Heart left ventricle (tissue), 16 donors: ENCODE measurements around the gene PDCD4. TPM values are rescaled to one million over a fixed set of nuclear protein-coding genes. Genes with fewer than 3 reads are reported as not detected.

Experiments used
- ATAC-seq, 4 donors: fragments of 200-7000 bp; cut with Tn5 transposase; one replicate each; pipeline ENCODE4 v1.9.1; 2020 to 2022; ENCODE audit warnings: moderate library complexity in 4 of 4, mild to moderate bottlenecking in 3 of 4, moderate number of reproducible peaks in 1 of 4
- DNase-seq, 5 donors: peaks; one replicate each; pipeline ENCODE4 v3.0.0-alpha.2; 2020
- H3K27ac ChIP-seq, 12 donors: fragments of 200-600 bp; sonication (generic) in 4 of 12; one replicate each; pipeline versions ENCODE4 v1.5.0 to v1.8.0; 2016 to 2022; ENCODE audit warnings: mild to moderate bottlenecking in 2 of 12
- H3K27me3 ChIP-seq, 9 donors: fragments of 200-600 bp; sonication (generic) in 2 of 9; one replicate each; pipeline versions ENCODE4 v1.5.1 to v1.8.0; 2016 to 2022; ENCODE audit warnings: mild to moderate bottlenecking in 3 of 9
- H3K36me3 ChIP-seq, 9 donors: fragments of 200-600 bp; sonication (generic) in 2 of 9; one replicate each; pipeline versions ENCODE4 v1.5.0 to v1.8.0; 2018 to 2022; ENCODE audit warnings: mild to moderate bottlenecking in 2 of 9
- H3K4me1 ChIP-seq, 12 donors: fragments of 200-600 bp; sonication (generic) in 4 of 12; one replicate each; pipeline versions ENCODE4 v1.5.0 to v1.8.0; 2016 to 2022; ENCODE audit warnings: mild to moderate bottlenecking in 3 of 12
- H3K4me3 ChIP-seq, 12 donors: fragments of 200-600 bp; sonication (generic) in 4 of 12; one replicate each; pipeline versions ENCODE4 v1.5.0 to v1.8.0; 2017 to 2022; ENCODE audit warnings: mild to moderate bottlenecking in 9 of 12, moderate library complexity in 4 of 12
- H3K9me3 ChIP-seq, 12 donors: fragments of 200-600 bp; sonication (generic) in 4 of 12; one replicate each; pipeline versions ENCODE4 v1.5.0 to v1.8.0; 2016 to 2022; ENCODE audit warnings: mild to moderate bottlenecking in 1 of 12
- POLR2A ChIP-seq, 2 donors: fragments of 450-650 bp; IDR thresholded peaks; one replicate each; pipeline ENCODE4 v1.6.1; 2017; ENCODE audit warnings: antibody characterized with exemption in 2 of 2, mild to moderate bottlenecking in 2 of 2, moderate library complexity in 2 of 2
- WGBS, 4 donors: extraction: QIAGEN DNeasy Blood & Tissue Kit in 2 of 4; methylation state at CpG; one replicate each; pipeline versions ENCODE4 v1.1.5 to v1.1.7; 2013 to 2018; 5-methylcytosine and 5-hydroxymethylcytosine counted together
- intact Hi-C, 10 donors: fragments of 100-400 bp; cut with DNase I; formaldehyde crosslinking; loops; one replicate each; pipeline versions ENCODE4 v1.11.1 to v1.14.2; 2022
- polyA plus RNA-seq, 2 donors: library from polyadenylated mRNA; stranded (reverse); fragments of 200-250 nt; gene quantifications; one replicate each; pipeline ENCODE4 v1.2.3, GENCODE V29; 2013
- total RNA-seq, 9 donors: library from RNA; depleted of rRNA in 2 of 9; stranded (reverse); fragments of >200 nt in 2 of 9; fragmentation: NEBNext Ultra II Directional in 3 of 9; extraction: Animal tissue kit (Norgen Biotek cat#: 25700) in 3 of 9; gene quantifications; one replicate each; pipeline versions ENCODE4 v1.1.0 to v1.2.4, GENCODE V29; 2016 to 2023
- TF ChIP-seq, protein P1 (sequence below), 12 donors: fragments of 200-600 bp; sonication (generic) in 4 of 12; IDR thresholded peaks; one replicate each; pipeline versions ENCODE4 v1.5.0 to v1.8.0; 2018 to 2022; ENCODE audit warnings: antibody characterized with exemption in 12 of 12, mild to moderate bottlenecking in 5 of 12
- donor health status: ischemic (EF 13 %, LVEDD 7.1; RV severe dilation, severe dysfunction).
- donor health status: healthy with polysubstance abuse.
- donor health status: DM: no; HTN: yes; CAD: no.
- donor health status: DM: no; HTN: no; CAD: no.
- donor health status: ischemic (EF 25% LVEDD 6.9; RV normal size, moderate dysfunction).
- donor health status: ischemic (EF 25% LVEDD 5.7; RV mildly dilated, moderate dysfunction).
- donor health status: healthy.
- donor health status: DM: yes; HTN: yes; CAD: no.
- donor health status: ischemic (EF 35%, LVEDD 5.7; RV mildly dilated, moderate dysfunction).
- donor health status: nonischemic (EF 11% LVEDD 7.7; RV severe dilation, severe dysfunction).
- donor health status: DM: yes; HTN: yes; CAD: no.
- donor health status: PGD.
- donor health status: ischemic (EF 29% LVEDD 5.4; RV normal size, mild dysfunction).
- donor health status: nonischemic (EF 23%, LVEDD 6.1; RV moderate dilation, normal function).

The PDCD4 gene
- total and polyA plus RNA-seq, 11 donors: 18.2 to 73.2 (median 42.6) TPM

DNA sequence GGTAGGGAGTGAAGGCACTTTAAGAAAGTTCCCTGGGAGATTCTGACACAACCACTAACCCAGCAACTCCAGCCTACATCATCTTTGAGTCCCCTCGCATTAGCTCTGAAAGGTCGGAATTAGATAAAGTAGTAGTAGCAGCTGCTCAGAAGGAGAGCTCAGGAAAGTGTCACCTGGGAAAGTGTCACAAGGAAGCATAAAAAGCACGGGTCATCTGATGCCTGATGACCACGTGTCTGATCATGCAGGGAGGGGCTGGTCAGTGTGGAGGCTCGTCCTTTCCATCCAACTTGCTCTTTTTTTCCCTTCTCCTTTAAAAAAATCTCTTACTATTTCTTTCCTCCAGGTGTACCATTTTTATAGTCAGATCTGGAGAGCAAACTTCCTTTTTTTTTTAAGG is 47.1 kb upstream of the PDCD4 start:
- Histone ChIP-seq H3K4me1 (peaks cover 3 to 83% (median 38%) of the 10 kb centered on the region in 12 donors), H3K4me3 (no peak overlapping the region), H3K27me3 (no peaks in the 10 kb centered on the region), H3K27ac (peak overlapping the region in 5 of 12 donors; percentile 27 to 87 (median 42)), H3K36me3 (peaks cover 0 to 70% (median 3%) of the 10 kb centered on the region in 9 donors), H3K9me3 (no peaks in the 10 kb centered on the region)
- WGBS, 4 donors: 40 to 58% (median 52%) methylated on average over 5 of the region's 5 CpGs
- DNase-seq (no peak), ATAC-seq (no peak)
- TF ChIP-seq POLR2A (IDR thresholded peaks at IDR 0.05): no peak
- TF ChIP-seq, protein P1, sequence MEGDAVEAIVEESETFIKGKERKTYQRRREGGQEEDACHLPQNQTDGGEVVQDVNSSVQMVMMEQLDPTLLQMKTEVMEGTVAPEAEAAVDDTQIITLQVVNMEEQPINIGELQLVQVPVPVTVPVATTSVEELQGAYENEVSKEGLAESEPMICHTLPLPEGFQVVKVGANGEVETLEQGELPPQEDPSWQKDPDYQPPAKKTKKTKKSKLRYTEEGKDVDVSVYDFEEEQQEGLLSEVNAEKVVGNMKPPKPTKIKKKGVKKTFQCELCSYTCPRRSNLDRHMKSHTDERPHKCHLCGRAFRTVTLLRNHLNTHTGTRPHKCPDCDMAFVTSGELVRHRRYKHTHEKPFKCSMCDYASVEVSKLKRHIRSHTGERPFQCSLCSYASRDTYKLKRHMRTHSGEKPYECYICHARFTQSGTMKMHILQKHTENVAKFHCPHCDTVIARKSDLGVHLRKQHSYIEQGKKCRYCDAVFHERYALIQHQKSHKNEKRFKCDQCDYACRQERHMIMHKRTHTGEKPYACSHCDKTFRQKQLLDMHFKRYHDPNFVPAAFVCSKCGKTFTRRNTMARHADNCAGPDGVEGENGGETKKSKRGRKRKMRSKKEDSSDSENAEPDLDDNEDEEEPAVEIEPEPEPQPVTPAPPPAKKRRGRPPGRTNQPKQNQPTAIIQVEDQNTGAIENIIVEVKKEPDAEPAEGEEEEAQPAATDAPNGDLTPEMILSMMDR (IDR thresholded peaks at IDR 0.05): no peak
- intact Hi-C loops: loop anchor here in 5 of 10 donors (5.0 kb wide), 2 partner anchors 43 to 48 kb away; partner anchors contain the start of gene PDCD4 (in 4 of the 5)

DNA sequence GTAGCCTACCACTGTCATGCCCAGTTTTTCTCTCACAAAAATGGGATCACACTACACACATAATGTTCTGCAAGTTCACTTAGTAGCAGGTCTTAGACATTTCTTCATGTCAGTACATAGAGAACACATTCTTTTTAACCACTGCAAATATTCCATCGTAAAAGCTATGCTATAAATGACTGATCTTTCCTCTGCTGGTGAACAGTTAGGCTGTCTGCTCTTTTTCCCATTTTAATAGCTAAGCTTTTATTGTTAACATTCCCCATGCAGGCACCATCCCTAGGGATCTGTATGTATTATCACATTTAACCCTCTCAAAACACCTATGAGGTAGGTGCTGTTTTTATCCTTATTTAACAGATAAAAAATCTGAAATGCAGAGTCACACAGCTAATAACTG is 46.2 kb upstream of the PDCD4 start:
- 78 to 90% (median 85%) methylated on average over 1 of the region's 1 CpG for WGBS, 4 donors
- Histone ChIP-seq H3K36me3 (peaks cover 0 to 78% (median 3%) of the 10 kb centered on the region in 9 donors), H3K4me1 (peaks cover 3 to 75% (median 31%) of the 10 kb centered on the region in 12 donors), H3K27ac (peak overlapping the region in 3 of 12 donors; percentile 42 to 87 (median 85)), H3K9me3 (no peaks in the 10 kb centered on the region), H3K4me3 (no peak overlapping the region), H3K27me3 (no peaks in the 10 kb centered on the region)
- ATAC-seq (no peak), DNase-seq (no peak)
- TF ChIP-seq, protein P1 (IDR thresholded peaks at IDR 0.05): no peak
- TF ChIP-seq POLR2A (IDR thresholded peaks at IDR 0.05): no peak
- intact Hi-C loops: loop anchor here in 1 of 10 donors (5.0 kb wide), 1 partner anchor 42 kb away; no protein-coding TSS in a partner anchor

DNA sequence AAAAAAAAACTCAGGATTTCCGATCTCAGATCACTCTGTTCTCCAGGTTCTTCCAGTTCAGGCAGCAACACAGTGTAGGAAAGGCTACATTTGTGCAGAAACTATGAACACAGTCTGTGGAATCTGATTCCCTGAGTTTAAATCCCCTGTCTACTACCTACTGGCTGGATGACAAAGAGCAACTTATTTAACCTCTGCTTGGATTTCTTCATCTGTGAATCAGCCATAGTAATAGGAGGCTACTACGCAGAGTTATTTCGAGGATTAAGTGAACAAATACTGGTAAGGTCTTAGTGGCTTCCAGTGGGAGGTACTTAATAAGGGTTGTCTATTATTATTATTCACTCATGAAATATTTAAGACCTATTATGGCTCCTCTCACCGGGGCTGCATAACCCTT is 44.3 kb upstream of the PDCD4 start:
- DNase-seq: no peak
- peak overlapping the region in 7 of 12 donors; percentile 7 to 85 (median 32) for H3K27ac ChIP-seq
- H3K4me3 ChIP-seq: no peak overlapping the region
- ATAC-seq: no peak
- peaks cover 0 to 62% (median 14%) of the 10 kb centered on the region in 12 donors for H3K4me1 ChIP-seq
- no peaks in the 10 kb centered on the region for H3K9me3 ChIP-seq
- 57 to 60% (median 58%) methylated on average over 4 of the region's 4 CpGs for WGBS, 4 donors
- TF ChIP-seq, protein P1 (IDR thresholded peaks at IDR 0.05): no peak
- no peak for TF ChIP-seq POLR2A (IDR thresholded peaks at IDR 0.05)
- intact Hi-C loops: loop anchor here in 1 of 10 donors (5.0 kb wide), 1 partner anchor 40 kb away; no protein-coding TSS in a partner anchor
- no peaks in the 10 kb centered on the region for H3K27me3 ChIP-seq
- H3K36me3 ChIP-seq: peaks cover 0 to 82% (median 11%) of the 10 kb centered on the region in 9 donors

DNA sequence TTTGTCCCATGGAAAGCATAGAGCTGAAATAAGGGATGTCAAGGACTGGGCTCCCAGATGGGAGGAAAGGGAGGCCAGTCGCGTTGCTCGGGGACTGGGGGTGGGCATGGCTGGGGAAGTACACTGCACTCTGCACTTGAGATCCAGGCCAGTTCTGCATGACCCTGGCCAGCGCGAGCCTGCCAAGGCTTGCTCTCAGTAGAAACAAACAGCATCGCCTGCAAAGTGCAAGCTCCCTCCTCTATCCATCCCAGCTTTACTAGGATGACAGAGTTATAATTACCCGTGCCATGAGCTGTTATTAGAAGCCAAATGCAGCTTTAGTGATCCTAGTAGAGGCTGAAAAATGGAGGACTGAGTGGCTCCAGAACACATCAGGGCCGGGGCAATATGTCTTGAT is 43.9 kb upstream of the PDCD4 start:
- TF ChIP-seq POLR2A (IDR thresholded peaks at IDR 0.05): no peak
- TF ChIP-seq, protein P1 (IDR thresholded peaks at IDR 0.05): no peak
- Histone ChIP-seq H3K4me3 (no peak overlapping the region), H3K27ac (peak overlapping the region in 7 of 12 donors; percentile 7 to 85 (median 32)), H3K36me3 (peaks cover 0 to 86% (median 11%) of the 10 kb centered on the region in 9 donors), H3K27me3 (no peaks in the 10 kb centered on the region), H3K4me1 (peaks cover 0 to 62% (median 9%) of the 10 kb centered on the region in 12 donors), H3K9me3 (no peaks in the 10 kb centered on the region)
- DNase-seq: peak in 2 of 5 donors; percentile 42 to 66
- intact Hi-C loops: loop anchor here in 1 of 10 donors (5.0 kb wide), 1 partner anchor 39 kb away; no protein-coding TSS in a partner anchor
- 45 to 57% (median 51%) methylated on average over 8 of the region's 8 CpGs for WGBS, 4 donors
- ATAC-seq: peak; percentile 72 to 89 (median 80)
